Neutrophil (primary cell): ENCODE measurements around the gene FHAD1.

ENCODE experiments used
- H3K27ac ChIP-seq: fragments of 200-600 bp; sonication (generic); 2 replicates; pipeline ENCODE4 v1.5.1; 2016; ENCODE audit warnings: mild to moderate bottlenecking, moderate library complexity
- H3K27me3 ChIP-seq: fragments of 200-600 bp; sonication (generic); 2 replicates; pipeline ENCODE4 v1.6.0; 2016; ENCODE audit warnings: mild to moderate bottlenecking
- H3K36me3 ChIP-seq: fragments of 200-600 bp; sonication (generic); 2 replicates; pipeline ENCODE4 v1.5.1; 2017
- H3K4me1 ChIP-seq, 2 experiments: fragments of 200-600 bp in 1 of 2; sonication (generic) in 1 of 2; 1 replicate in 1 of 2; 2 replicates in 1 of 2; pipeline versions ENCODE4 v1.5.1 to v1.6.1; 2013 to 2016; ENCODE audit warnings: low read depth in 1 of 2, low read length in 1 of 2, mild to moderate bottlenecking in 1 of 2, moderate library complexity in 1 of 2; ENCODE audit not compliant: control insufficient read depth in 1 of 2, insufficient read depth in 1 of 2
- H3K4me3 ChIP-seq, 2 experiments: fragments of 200-600 bp in 1 of 2; sonication (generic) in 1 of 2; 1 replicate in 1 of 2; 2 replicates in 1 of 2; pipeline ENCODE4 v1.5.1; 2013 to 2016; ENCODE audit warnings: low read depth in 1 of 2, low read length in 1 of 2, mild to moderate bottlenecking in 1 of 2, moderate library complexity in 1 of 2
- H3K9me3 ChIP-seq: fragments of 200-600 bp; sonication (generic); 2 replicates; pipeline ENCODE4 v1.5.1; 2016
- CTCF ChIP-seq: fragments of 200-600 bp; sonication (generic); IDR thresholded peaks from 2 replicates; pipeline ENCODE4 v1.5.1; 2016; ENCODE audit warnings: antibody characterized with exemption

Gene FHAD1

GRCh38 chr1:15440357-15440756, 193.3 kb downstream of the FHAD1 start:
- Histone ChIP-seq H3K4me3 (no peak overlapping the region), H3K9me3 (no peaks in the 10 kb centered on the region), H3K36me3 (no peaks in the 10 kb centered on the region), H3K4me1 (peaks cover 2 to 11% of the 10 kb centered on the region in 2 experiments), H3K27ac (no peak overlapping the region), H3K27me3 (peaks cover 12% of the 10 kb centered on the region)
- no peak for TF ChIP-seq CTCF

- Histone ChIP-seq H3K36me3 (no peaks in the 10 kb centered on the region), H3K9me3 (no peaks in the 10 kb centered on the region), H3K4me1 (peaks cover 0 to 7% of the 10 kb centered on the region in 2 experiments), H3K27me3 (peaks cover 21% of the 10 kb centered on the region), H3K27ac (no peak overlapping the region), H3K4me3 (no peak overlapping the region)
- no peak for TF ChIP-seq CTCF
Observed at GRCh38 chr1:15441247-15441646, 194.2 kb downstream of the FHAD1 start.

- TF ChIP-seq CTCF = no peak
- Histone ChIP-seq H3K9me3 (no peaks in the 10 kb centered on the region), H3K36me3 (no peaks in the 10 kb centered on the region), H3K4me1 (peaks cover 0 to 7% of the 10 kb centered on the region in 2 experiments), H3K27me3 (peaks cover 29% of the 10 kb centered on the region), H3K4me3 (no peak overlapping the region), H3K27ac (no peak overlapping the region)
Observed at GRCh38 chr1:15442119-15442518, 195.1 kb downstream of the FHAD1 start.

GRCh38 chr1:15442759-15443158, 195.7 kb downstream of the FHAD1 start:
- Histone ChIP-seq H3K4me3 (no peak overlapping the region), H3K4me1 (peaks cover 0 to 7% of the 10 kb centered on the region in 2 experiments), H3K9me3 (no peaks in the 10 kb centered on the region), H3K27me3 (peaks cover 35% of the 10 kb centered on the region), H3K36me3 (no peaks in the 10 kb centered on the region), H3K27ac (no peak overlapping the region)
- no peak for TF ChIP-seq CTCF

GRCh38 chr1:15443281-15443680, 196.3 kb downstream of the FHAD1 start:
- no peak for TF ChIP-seq CTCF
- Histone ChIP-seq H3K4me1 (peaks cover 0 to 5% of the 10 kb centered on the region in 2 experiments), H3K27ac (no peak overlapping the region), H3K36me3 (no peaks in the 10 kb centered on the region), H3K9me3 (no peaks in the 10 kb centered on the region), H3K27me3 (peaks cover 35% of the 10 kb centered on the region), H3K4me3 (no peak overlapping the region)
